NOMO-1 treated with DMSO at 0.1 percent for 48 hours (cell line): Measurements from ENCODE around the gene CYP27A1.
"Not testable (repeated sequence)": the region's sequence is repeated elsewhere in the genome, so short reads cannot be mapped to it uniquely, and the experiment has no call there.

Experiments
- DNase-seq: peaks from one replicate; lab custom pipeline; 2025; ENCODE audit not compliant: unreplicated experiment; lab: John Stamatoyannopoulos, UW

Gene CYP27A1

GRCh38 chr2:218772759-218773158 is 9.2 kb upstream of the CYP27A1 start:
- DNase-seq: not testable (repeated sequence)

- no peak for DNase-seq
Observed at GRCh38 chr2:218773881-218774280, 8.1 kb upstream of the CYP27A1 start.

GRCh38 chr2:218776488-218776887 is 5.5 kb upstream of the CYP27A1 start:
- DNase-seq: no peak

GRCh38 chr2:218777276-218777990 is 4.5 kb upstream of the CYP27A1 start:
- no peak for DNase-seq

GRCh38 chr2:218780046-218780445 is 1.9 kb upstream of the CYP27A1 start:
- DNase-seq: no peak

- no peak for DNase-seq
Observed at GRCh38 chr2:218780851-218781690, 876 bp upstream of the CYP27A1 start.

GRCh38 chr2:218782528-218782844 is 539 bp downstream of the CYP27A1 start:
- no peak for DNase-seq

- DNase-seq: no peak
Observed at GRCh38 chr2:218783688-218784087, 1.7 kb downstream of the CYP27A1 start.

- DNase-seq: no peak
Observed at GRCh38 chr2:218785103-218785502, 3.2 kb downstream of the CYP27A1 start.

- no peak for DNase-seq
Observed at GRCh38 chr2:218786133-218786532, 4.2 kb downstream of the CYP27A1 start.

GRCh38 chr2:218788529-218789255 is 6.7 kb downstream of the CYP27A1 start:
- no peak for DNase-seq

GRCh38 chr2:218792433-218792832 is 10.5 kb downstream of the CYP27A1 start:
- DNase-seq: no peak

- DNase-seq: no peak
Observed at GRCh38 chr2:218796691-218797090, 14.7 kb downstream of the CYP27A1 start.

GRCh38 chr2:218798767-218799504 is 17.0 kb downstream of the CYP27A1 start:
- no peak for DNase-seq

- no peak for DNase-seq
Observed at GRCh38 chr2:218799990-218800389, 18.0 kb downstream of the CYP27A1 start.

GRCh38 chr2:218802386-218802994 is 20.5 kb downstream of the CYP27A1 start:
- no peak for DNase-seq

GRCh38 chr2:218804817-218805216 is 22.9 kb downstream of the CYP27A1 start:
- no peak for DNase-seq

- no peak for DNase-seq
Observed at GRCh38 chr2:218805627-218806026, 23.7 kb downstream of the CYP27A1 start.

GRCh38 chr2:218806346-218806978 is 24.5 kb downstream of the CYP27A1 start:
- peak; percentile 86 for DNase-seq

- no peak for DNase-seq
Observed at GRCh38 chr2:218807626-218808025, 25.7 kb downstream of the CYP27A1 start.
